HEK293 (cell line): ENCODE measurements around the gene ACTRT2.

Experiments
- CTCF ChIP-seq: fragments of 450-650 bp; formaldehyde crosslinking; IDR thresholded peaks from 2 replicates; pipeline ENCODE4 v1.5.1; 2016; ENCODE audit warnings: missing biosample characterization, missing genetic modification characterization
- ELK4 ChIP-seq: IDR thresholded peaks from 2 replicates; pipeline ENCODE4 v1.6.1; 2011; ENCODE audit warnings: mild to moderate bottlenecking, low read depth, low read length, borderline replicate concordance
- PBX3 ChIP-seq: sonication (generic); formaldehyde crosslinking; IDR thresholded peaks from 2 replicates; pipeline ENCODE4 v1.8.1; 2022; ENCODE audit warnings: mild to moderate bottlenecking, moderate library complexity, missing genetic modification reagents
- ZBTB49 ChIP-seq: fragments of 450-650 bp; formaldehyde crosslinking; IDR thresholded peaks from 2 replicates; pipeline ENCODE4 v1.5.1; 2016; ENCODE audit warnings: missing biosample characterization, missing genetic modification characterization, low read depth
- ZNF596 ChIP-seq: fragments of 450-650 bp; IDR thresholded peaks from 2 replicates; pipeline ENCODE4 v1.5.0; 2018; ENCODE audit warnings: missing biosample characterization, mild to moderate bottlenecking, missing genetic modification characterization, moderate library complexity
- ZNF76 ChIP-seq: fragments of 450-650 bp; formaldehyde crosslinking; IDR thresholded peaks from 2 replicates; pipeline ENCODE4; 2016; ENCODE audit warnings: low read depth, missing biosample characterization, missing genetic modification characterization, borderline replicate concordance

GRCh38 chr1:2984399-2985061 lies 36.7 kb upstream of the ACTRT2 start:
- TF ChIP-seq ELK4: no peak
- TF ChIP-seq CTCF (tag by site-specific recombination): no peak
- TF ChIP-seq PBX3 (CRISPR knock-in tag): no peak
- TF ChIP-seq ZNF76 (tag by site-specific recombination): no peak
- no peak for TF ChIP-seq ZBTB49
- TF ChIP-seq ZNF596 (tag by site-specific recombination): no peak
